Germinal center (tissue), 1 donor: ENCODE measurements around the gene NCOR1.
"Not testable (repeated sequence)": the region's sequence is repeated elsewhere in the genome, so short reads cannot be mapped to it uniquely, and the experiment has no call there.

Experiments
- DNase-seq: peaks from one replicate; pipeline ENCODE4 v3.0.0; 2012; ENCODE audit warnings: mixed read lengths, low spot score

The NCOR1 gene

DNA sequence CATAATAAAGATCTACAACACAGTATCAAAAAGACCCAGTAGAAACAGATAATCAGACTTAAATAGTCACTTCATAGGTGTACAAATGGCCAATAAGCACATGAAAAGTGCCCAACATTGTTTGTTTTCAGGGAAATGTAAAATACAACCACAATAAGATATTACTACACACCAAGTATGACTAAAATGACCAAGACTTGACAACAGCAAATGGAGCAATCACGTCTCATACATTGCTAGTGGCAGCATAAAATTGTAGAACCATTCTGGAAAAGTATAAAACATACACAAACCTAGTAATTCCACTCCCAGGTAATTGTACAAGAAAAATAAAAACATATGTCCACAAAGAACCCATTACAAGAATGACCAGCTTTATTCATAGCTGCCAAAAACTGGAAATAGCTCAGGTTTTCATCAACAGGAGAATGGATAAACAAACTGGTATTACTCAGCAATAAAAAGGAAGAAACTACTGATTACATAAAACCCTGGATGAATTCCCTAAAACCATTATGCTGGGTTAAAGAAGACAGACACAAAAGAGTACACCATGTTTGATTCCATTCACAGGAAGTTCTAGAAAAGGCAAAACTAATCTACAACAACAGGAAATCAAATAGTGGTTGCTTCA lies 130.2 kb downstream of the NCOR1 start:
- DNase-seq = no peak

DNA sequence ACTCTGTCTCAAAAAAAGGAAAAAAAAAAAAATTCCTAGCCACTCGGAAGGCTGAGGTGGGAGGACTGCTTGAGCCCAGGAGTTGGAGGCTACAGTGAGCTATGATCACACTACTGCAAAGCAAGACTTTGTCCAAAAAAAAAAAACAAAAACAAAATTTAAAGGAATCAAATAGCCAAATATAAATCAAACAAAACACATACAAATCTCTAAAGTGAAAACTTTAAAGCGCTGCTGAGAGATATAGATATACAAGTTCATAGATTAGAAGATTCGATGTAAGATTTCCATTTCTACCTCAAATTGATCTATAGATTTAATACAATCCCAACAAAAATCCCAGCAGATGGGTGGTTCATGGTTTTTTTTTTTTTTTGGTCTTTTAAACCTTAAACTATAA lies 132.1 kb downstream of the NCOR1 start:
- DNase-seq = no peak

- DNase-seq = no peak
These were observed 133.7 kb downstream of the NCOR1 start for GRCh38 chr17:16081507-16082087.

DNA sequence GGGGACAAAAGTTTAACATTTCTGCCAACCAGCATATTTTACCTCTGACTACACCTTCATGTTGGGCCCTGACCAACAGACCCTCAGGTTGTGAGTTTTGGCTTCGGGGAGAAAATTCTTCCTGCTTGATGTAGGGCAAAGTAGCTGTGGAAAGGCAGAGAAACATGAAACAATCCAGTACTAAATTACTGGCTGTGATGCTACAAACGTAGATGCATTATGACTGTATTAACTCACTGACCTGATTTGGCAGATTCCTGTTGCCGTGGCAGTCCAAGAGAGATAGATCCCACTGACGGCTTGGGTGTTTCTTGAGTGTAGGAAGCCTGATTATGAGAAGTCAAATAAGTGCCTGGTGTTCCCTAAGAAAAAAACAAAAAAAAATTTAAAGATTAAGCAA lies 135.0 kb downstream of the NCOR1 start:
- DNase-seq = no peak

- DNase-seq = no peak
These were observed 139.4 kb downstream of the NCOR1 start for GRCh38 chr17:16075949-16076348.

DNA sequence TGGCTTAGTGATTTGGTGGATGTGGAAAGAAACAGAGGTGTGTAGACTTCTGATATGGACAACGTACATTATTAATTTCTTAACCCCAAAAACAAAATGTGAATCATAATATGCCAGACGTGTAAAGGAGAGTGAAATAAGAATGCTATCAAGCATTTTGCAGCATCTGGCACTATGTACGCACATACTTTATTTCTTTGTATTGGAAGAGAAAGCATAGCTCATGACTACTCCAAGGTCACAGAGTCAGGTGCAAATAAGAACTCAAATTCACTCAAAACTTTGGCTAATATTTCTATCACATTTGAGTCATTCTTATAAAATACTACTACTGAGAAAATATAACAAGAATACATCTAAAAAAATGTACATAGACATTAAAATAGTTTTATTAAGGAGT lies 140.9 kb downstream of the NCOR1 start:
- no peak for DNase-seq

DNA sequence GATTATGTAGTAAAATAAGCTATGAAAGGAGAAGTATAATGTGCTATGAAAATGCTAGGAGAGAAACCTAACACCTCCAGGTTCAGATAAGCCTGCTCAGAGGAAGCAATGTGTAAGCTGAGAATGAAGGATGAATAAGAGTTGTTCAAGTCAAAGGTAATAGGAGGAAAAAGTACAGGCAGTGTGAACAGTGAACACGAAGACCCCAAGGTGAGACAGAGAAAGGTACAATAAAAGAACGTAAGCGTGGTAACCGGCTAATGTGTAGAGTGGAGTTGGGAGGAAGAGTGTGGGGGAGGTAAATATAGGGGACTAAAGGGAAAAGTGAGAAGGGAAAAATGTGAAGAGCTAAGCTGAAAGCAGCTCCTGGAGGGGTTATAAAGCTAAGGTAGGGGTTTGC lies 141.5 kb downstream of the NCOR1 start:
- DNase-seq = no peak

- DNase-seq = no peak
These were observed 143.3 kb downstream of the NCOR1 start for GRCh38 chr17:16072031-16072430.

DNA sequence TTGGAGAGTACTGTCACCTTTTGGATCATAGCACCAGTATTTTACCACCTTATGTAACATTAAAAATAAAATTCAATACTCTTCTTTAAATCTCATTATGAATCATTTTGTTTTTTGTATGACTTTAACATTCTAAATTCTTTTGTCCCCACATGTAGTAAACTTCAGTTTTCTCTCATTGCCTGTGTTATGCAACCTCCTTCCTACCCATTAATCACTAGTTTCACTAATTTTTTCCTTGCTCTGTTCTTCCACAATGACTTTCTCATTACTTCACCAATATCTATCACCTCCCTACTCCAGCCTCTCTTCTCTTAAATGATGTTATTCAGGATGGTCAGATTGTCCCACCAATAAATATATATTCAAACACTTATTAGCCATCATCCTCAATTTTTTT lies 147.0 kb downstream of the NCOR1 start:
- DNase-seq = no peak

GRCh38 chr17:16066125-16066524 lies 149.2 kb downstream of the NCOR1 start:
- no peak for DNase-seq

- DNase-seq = no peak
These were observed 153.7 kb downstream of the NCOR1 start for GRCh38 chr17:16061631-16062030.

GRCh38 chr17:16055139-16055538 lies 160.2 kb downstream of the NCOR1 start:
- not testable (repeated sequence) for DNase-seq

- DNase-seq = no peak
These were observed 162.8 kb downstream of the NCOR1 start for GRCh38 chr17:16052486-16052885.

GRCh38 chr17:16050844-16051243 lies 164.5 kb downstream of the NCOR1 start:
- no peak for DNase-seq

DNA sequence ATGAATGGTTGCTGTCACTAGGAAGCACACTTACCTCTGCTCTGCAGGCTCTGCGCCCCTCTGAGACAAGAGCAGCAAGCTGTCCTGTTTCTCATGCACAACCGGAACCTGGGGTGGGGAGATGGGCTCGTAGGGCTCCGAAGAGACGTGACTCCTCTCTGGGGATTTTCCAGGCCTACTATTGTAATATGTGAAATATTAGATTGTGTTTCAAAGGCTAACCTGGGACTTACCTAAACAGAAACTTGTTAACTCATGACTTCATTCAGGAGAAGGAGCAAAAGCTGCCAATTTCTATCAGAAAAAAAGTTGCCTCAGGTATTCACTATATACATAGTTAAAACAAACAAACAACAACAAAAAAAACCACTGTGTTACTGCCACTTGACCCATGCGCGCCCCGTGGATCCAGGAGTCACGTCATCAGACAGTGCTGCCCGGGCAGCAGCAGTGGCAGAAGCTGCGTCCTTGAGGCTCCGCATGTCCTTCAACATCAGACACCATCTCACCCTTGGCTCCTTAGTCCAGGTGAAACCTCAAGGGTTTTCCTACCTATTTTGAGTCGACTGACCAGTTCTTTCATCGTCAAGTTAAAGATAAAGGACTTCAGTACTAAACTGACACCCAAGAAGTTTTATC lies 166.4 kb downstream of the NCOR1 start:
- DNase-seq = no peak

DNA sequence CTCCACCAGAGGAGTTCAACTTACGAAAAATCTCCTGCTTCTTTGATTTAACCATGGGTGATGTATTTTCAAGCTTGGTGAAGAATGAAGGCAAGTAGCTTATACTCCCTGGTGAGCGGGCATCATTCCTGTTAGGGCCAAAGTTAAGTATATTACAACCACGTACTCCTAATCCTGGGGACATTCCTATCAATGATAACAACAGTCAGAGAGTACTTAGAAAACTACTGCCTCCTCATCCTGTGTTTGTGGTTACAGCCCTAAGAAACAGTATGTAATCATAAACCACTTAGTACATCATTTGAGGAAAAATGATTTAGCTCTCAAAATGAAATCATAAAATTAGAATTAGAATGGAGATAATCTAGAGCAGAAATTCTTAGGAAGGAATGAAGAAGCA lies 168.4 kb downstream of the NCOR1 start:
- no peak for DNase-seq

DNA sequence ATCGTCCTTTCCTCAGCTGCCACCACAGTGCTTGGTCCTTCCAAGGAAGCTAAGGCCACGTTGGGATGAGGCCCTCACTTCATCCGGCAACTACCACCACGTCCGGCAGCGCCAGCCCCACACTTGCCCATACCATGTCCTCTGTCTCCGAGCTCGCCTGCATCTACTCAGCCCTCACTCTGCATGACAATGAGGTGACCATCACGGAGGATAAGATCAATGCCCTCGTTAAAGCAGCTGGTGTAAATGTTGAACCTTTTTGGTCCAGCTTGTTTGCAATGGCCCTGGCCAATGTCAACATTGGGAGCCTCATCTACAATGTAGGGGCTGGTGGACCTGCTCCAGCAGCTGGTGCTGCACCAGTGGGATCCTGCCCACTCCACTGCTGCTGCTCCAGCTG lies 170.8 kb downstream of the NCOR1 start:
- no peak for DNase-seq

GRCh38 chr17:16040710-16041251 lies 174.6 kb downstream of the NCOR1 start:
- DNase-seq = no peak

GRCh38 chr17:16037636-16038035 lies 177.7 kb downstream of the NCOR1 start:
- no peak for DNase-seq

DNA sequence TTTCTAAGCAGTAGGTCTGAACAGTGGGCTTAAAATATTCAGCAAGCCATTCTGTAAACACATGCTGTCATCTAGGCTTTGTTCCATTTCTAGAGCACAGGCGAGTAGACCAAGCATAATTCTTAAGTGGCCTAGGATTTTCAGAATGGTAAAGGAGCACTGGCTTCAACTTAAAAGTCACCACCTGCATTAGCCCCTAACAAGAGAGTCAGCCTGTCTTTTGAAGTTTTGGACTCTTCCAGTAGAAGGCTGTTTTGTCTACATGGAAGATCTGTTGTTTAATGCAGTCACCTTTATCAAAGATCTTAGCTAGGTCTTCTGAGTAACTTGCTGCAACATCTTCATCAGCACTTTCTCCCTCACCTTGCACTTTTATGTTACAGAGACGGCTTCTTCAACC lies 179.1 kb downstream of the NCOR1 start:
- DNase-seq = no peak

GRCh38 chr17:16033729-16034349 lies 181.5 kb downstream of the NCOR1 start:
- DNase-seq = no peak

DNA sequence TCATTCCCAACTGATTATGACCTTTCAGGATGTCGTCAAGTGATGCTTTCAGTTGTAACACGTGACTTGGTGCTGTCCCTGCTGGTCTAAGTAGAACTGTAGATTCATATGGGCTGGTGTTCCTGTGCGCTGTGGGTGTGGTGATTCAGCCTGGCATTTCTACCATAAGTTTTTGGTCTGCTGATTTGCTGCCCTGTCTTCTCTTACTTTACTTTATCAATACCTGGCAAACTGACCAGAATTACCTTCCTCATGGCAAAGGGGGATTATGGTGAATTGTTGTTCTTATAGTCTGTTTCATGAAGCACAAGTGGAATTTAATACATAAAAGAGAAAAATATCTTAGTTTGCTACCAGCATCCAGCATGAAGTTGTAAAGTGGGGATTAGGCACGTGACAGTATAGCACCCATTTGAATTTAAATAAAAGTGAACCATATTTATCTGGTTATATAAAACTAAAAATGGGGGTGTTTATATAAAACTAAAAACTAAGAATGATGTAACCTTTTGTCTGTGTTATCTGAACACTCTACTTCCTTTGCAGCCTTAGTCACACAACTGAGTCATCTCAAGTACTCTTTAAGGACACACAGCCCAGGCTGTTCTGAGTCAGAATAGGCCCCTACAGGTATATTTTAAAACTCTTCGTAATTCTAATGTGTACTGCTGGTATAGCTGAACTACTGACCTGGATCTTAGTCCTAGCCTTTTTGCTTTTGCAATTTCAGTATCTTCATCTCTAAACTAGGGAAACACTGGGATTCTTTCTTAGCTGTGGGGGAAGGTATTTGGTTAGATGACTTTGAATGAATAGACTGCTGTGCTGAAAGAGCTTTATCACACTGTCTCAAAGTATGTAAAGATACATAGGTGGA lies 187.4 kb downstream of the NCOR1 start:
- DNase-seq = no peak
